GM06990 (cell line): Measurements from ENCODE around the gene WDR27.

Experiments
- DNase-seq: peaks from one replicate; pipeline ENCODE4 v3.0.0-alpha.2; 2011; ENCODE audit not compliant: insufficient read length; ENCODE audit errors: extremely low read depth
- H3K27me3 ChIP-seq: replicated peaks from 2 replicates; pipeline ENCODE4 v1.6.0; 2011; ENCODE audit warnings: low read length; ENCODE audit not compliant: control insufficient read depth, insufficient read depth
- H3K36me3 ChIP-seq: 2 replicates; pipeline ENCODE4 v1.5.1; 2011; ENCODE audit warnings: low read length; ENCODE audit not compliant: control insufficient read depth, insufficient read depth
- H3K4me3 ChIP-seq: replicated peaks from 2 replicates; pipeline ENCODE4 v1.5.1; 2011; ENCODE audit warnings: low read depth, mild to moderate bottlenecking, control low read depth, low read length
- CTCF ChIP-seq: IDR thresholded peaks from 2 replicates; pipeline ENCODE4 v1.5.1; 2011; ENCODE audit warnings: low read length, control low read depth, mild to moderate bottlenecking, inconsistent platforms; ENCODE audit not compliant: insufficient read depth, poor library complexity, severe bottlenecking

WDR27 gene

GRCh38 chr6:169561665-169562064 is 140.2 kb downstream of the WDR27 start:
- H3K36me3 ChIP-seq, result no peaks in the 10 kb centered on the region
- no peak for TF ChIP-seq CTCF
- no peaks in the 10 kb centered on the region for H3K27me3 ChIP-seq
- H3K4me3 ChIP-seq, result no peak overlapping the region
- no peak for DNase-seq

- H3K36me3 ChIP-seq, result no peaks in the 10 kb centered on the region
- DNase-seq, result no peak
- H3K27me3 ChIP-seq, result no peaks in the 10 kb centered on the region
- no peak overlapping the region for H3K4me3 ChIP-seq
- no peak for TF ChIP-seq CTCF
Observed at GRCh38 chr6:169559592-169559991, 142.2 kb downstream of the WDR27 start.

- H3K36me3 ChIP-seq, result no peaks in the 10 kb centered on the region
- H3K27me3 ChIP-seq, result no peaks in the 10 kb centered on the region
- no peak overlapping the region for H3K4me3 ChIP-seq
- no peak for DNase-seq
- no peak for TF ChIP-seq CTCF
Observed at GRCh38 chr6:169558774-169559441, 142.9 kb downstream of the WDR27 start.

- TF ChIP-seq CTCF, result no peak
- Histone ChIP-seq H3K36me3 (no peaks in the 10 kb centered on the region), H3K27me3 (no peaks in the 10 kb centered on the region), H3K4me3 (no peak overlapping the region)
- DNase-seq, result no peak
Observed at GRCh38 chr6:169558378-169558773, 143.5 kb downstream of the WDR27 start.

- H3K27me3 ChIP-seq, result no peaks in the 10 kb centered on the region
- H3K4me3 ChIP-seq, result no peak overlapping the region
- no peak for TF ChIP-seq CTCF
- no peak for DNase-seq
- no peaks in the 10 kb centered on the region for H3K36me3 ChIP-seq
Observed at GRCh38 chr6:169557887-169558286, 143.9 kb downstream of the WDR27 start.
